Esophagus muscularis mucosa (tissue), 3 donors: ENCODE measurements around the gene SAE1.

Experiments
- CTCF ChIP-seq, 3 experiments: fragments of 200-600 bp in 2 of 3; fragments of 450-650 bp in 1 of 3; sonication (generic) in 2 of 3; IDR thresholded peaks; one replicate each; pipeline ENCODE4 v1.5.1; 2017 to 2019; ENCODE audit warnings: antibody characterized with exemption in 3 of 3, mild to moderate bottlenecking in 2 of 3, moderate library complexity in 1 of 3
- POLR2A ChIP-seq: fragments of 450-650 bp; IDR thresholded peaks from one replicate; pipeline ENCODE4 v1.6.1; 2017; ENCODE audit warnings: antibody characterized with exemption, moderate library complexity, mild to moderate bottlenecking, low read depth

GRCh38 chr19:47134545-47134944 lies 3.9 kb downstream of the SAE1 start:
- TF ChIP-seq CTCF (IDR thresholded peaks at IDR 0.05) (no peak), POLR2A (no peak)
